H9 (cell line): ENCODE data around the gene AGGF1. TPM values are rescaled to one million over a fixed set of nuclear protein-coding genes. Genes with fewer than 3 reads are reported as not detected.

Experiments
- DNase-seq: peaks from one replicate; pipeline ENCODE4 v3.0.0-alpha.2; 2017
- H2AFZ ChIP-seq: one replicate; pipeline ENCODE4 v1.6.1; 2013; ENCODE audit warnings: mild to moderate bottlenecking, low read length, control low read depth, moderate library complexity
- H2AK5ac ChIP-seq: 2 replicates; pipeline ENCODE4 v1.6.1; 2013; ENCODE audit warnings: low read length, control low read depth, mixed read lengths; ENCODE audit not compliant: insufficient read length
- H2BK120ac ChIP-seq: one replicate; pipeline ENCODE4 v1.6.1; 2013; ENCODE audit warnings: low read depth, mild to moderate bottlenecking, low read length, control low read depth, inconsistent platforms; ENCODE audit not compliant: poor library complexity, severe bottlenecking
- H2BK12ac ChIP-seq: 2 replicates; pipeline ENCODE4 v1.6.1; 2013; ENCODE audit warnings: low read length, control low read depth, mixed read lengths, low read depth; ENCODE audit not compliant: insufficient read length
- H2BK15ac ChIP-seq: 2 replicates; pipeline ENCODE4 v1.6.1; 2013; ENCODE audit warnings: low read depth, low read length, control low read depth
- H2BK20ac ChIP-seq: one replicate; pipeline ENCODE4 v1.6.1; 2013; ENCODE audit warnings: low read depth, mild to moderate bottlenecking, low read length, control low read depth, inconsistent platforms; ENCODE audit not compliant: poor library complexity, severe bottlenecking
- H2BK5ac ChIP-seq: 2 replicates; pipeline ENCODE4 v1.6.1; 2013; ENCODE audit warnings: low read length, control low read depth, mixed read lengths; ENCODE audit not compliant: insufficient read length
- H3K14ac ChIP-seq: 2 replicates; pipeline ENCODE4 v1.6.1; 2013; ENCODE audit warnings: low read length, control low read depth; ENCODE audit not compliant: insufficient read depth
- H3K18ac ChIP-seq: 2 replicates; pipeline ENCODE4 v1.6.1; 2013; ENCODE audit warnings: low read depth, mild to moderate bottlenecking, mixed read lengths, low read length, control low read depth; ENCODE audit not compliant: insufficient read length
- H3K23ac ChIP-seq: 2 replicates; pipeline ENCODE4 v1.6.1; 2013; ENCODE audit warnings: low read length, control low read depth, mixed read lengths, low read depth; ENCODE audit not compliant: insufficient read length
- H3K23me2 ChIP-seq: 2 replicates; pipeline ENCODE4 v1.6.1; 2013; ENCODE audit warnings: low read depth, mild to moderate bottlenecking, mixed read lengths, low read length, control low read depth; ENCODE audit not compliant: insufficient read length, poor library complexity, severe bottlenecking
- H3K27ac ChIP-seq: 2 replicates; pipeline ENCODE4 v1.5.1; 2013; ENCODE audit warnings: low read length, control low read depth, mixed read lengths, low read depth; ENCODE audit not compliant: insufficient read length
- H3K27me3 ChIP-seq: 2 replicates; pipeline ENCODE4 v1.6.1; 2013; ENCODE audit warnings: low read length, control low read depth, inconsistent platforms; ENCODE audit not compliant: insufficient read depth
- H3K4ac ChIP-seq: 2 replicates; pipeline ENCODE4 v1.6.1; 2013; ENCODE audit warnings: low read depth, mild to moderate bottlenecking, control low read depth, inconsistent platforms, low read length, moderate library complexity
- H3K4me1 ChIP-seq: 2 replicates; pipeline ENCODE4 v1.6.1; 2013; ENCODE audit warnings: low read length, control low read depth, inconsistent platforms; ENCODE audit not compliant: insufficient read depth
- H3K4me2 ChIP-seq: 2 replicates; pipeline ENCODE4 v1.6.1; 2013; ENCODE audit warnings: low read length, control low read depth, mixed read lengths; ENCODE audit not compliant: insufficient read length, insufficient read depth
- H3K56ac ChIP-seq: 2 replicates; pipeline ENCODE4 v1.6.1; 2013; ENCODE audit warnings: low read depth, mild to moderate bottlenecking, mixed read lengths, low read length, control low read depth; ENCODE audit not compliant: insufficient read length
- H3K79me1 ChIP-seq: 2 replicates; pipeline ENCODE4 v1.6.1; 2013; ENCODE audit warnings: low read depth, mild to moderate bottlenecking, moderate library complexity, low read length, control low read depth, inconsistent platforms; ENCODE audit not compliant: insufficient read depth, poor library complexity, severe bottlenecking
- H3K79me2 ChIP-seq: 2 replicates; pipeline ENCODE4 v1.6.1; 2013; ENCODE audit warnings: low read length, control low read depth, inconsistent platforms; ENCODE audit not compliant: insufficient read depth
- H3K9ac ChIP-seq: 2 replicates; pipeline ENCODE4 v1.6.1; 2013; ENCODE audit warnings: low read length, control low read depth, mixed read lengths; ENCODE audit not compliant: insufficient read length; ENCODE audit errors: extremely low read depth
- H3K9me3 ChIP-seq: one replicate; pipeline ENCODE4 v1.6.1; 2013; ENCODE audit warnings: low read depth, low read length, inconsistent platforms; ENCODE audit not compliant: control insufficient read depth
- H3T11ph ChIP-seq: one replicate; pipeline ENCODE4 v1.6.1; 2013; ENCODE audit warnings: mild to moderate bottlenecking, low read length, control low read depth, inconsistent platforms
- H4K20me1 ChIP-seq: one replicate; pipeline ENCODE4 v1.6.1; 2013; ENCODE audit not compliant: control insufficient read depth, insufficient read length, insufficient read depth
- H4K5ac ChIP-seq: 2 replicates; pipeline ENCODE4 v1.6.1; 2013; ENCODE audit warnings: low read depth, mild to moderate bottlenecking, mixed read lengths, low read length, control low read depth; ENCODE audit not compliant: insufficient read length
- H4K8ac ChIP-seq: replicated peaks from 2 replicates; pipeline ENCODE4 v1.6.1; 2013; ENCODE audit warnings: low read length, control low read depth, mixed read lengths, low read depth; ENCODE audit not compliant: insufficient read length
- H4K91ac ChIP-seq: 2 replicates; pipeline ENCODE4 v1.6.1; 2013; ENCODE audit warnings: low read depth, mild to moderate bottlenecking, moderate library complexity, mixed read lengths, low read length, control low read depth; ENCODE audit not compliant: insufficient read length
- H3K27ac Mint-ChIP-seq, 3 experiments: 2 replicates in 2 of 3; 3 replicates in 1 of 3; pipeline ENCODE4 v1.8.0; 2020 to 2021; ENCODE audit warnings: mixed read lengths in 3 of 3, mild to moderate bottlenecking in 1 of 3, moderate library complexity in 1 of 3
- H3K27me3 Mint-ChIP-seq: 2 replicates; pipeline ENCODE4 v1.8.0; 2021; ENCODE audit warnings: low read depth, mild to moderate bottlenecking, moderate library complexity, mixed read lengths
- H3K36me3 Mint-ChIP-seq, 3 experiments: 2 replicates in 2 of 3; 3 replicates in 1 of 3; pipeline ENCODE4 v1.8.0; 2020 to 2021; ENCODE audit warnings: low read depth in 3 of 3, mixed read lengths in 3 of 3; ENCODE audit not compliant: insufficient read depth in 1 of 3
- H3K4me1 Mint-ChIP-seq, 2 experiments: 2 replicates each; pipeline ENCODE4 v1.8.0; 2020; ENCODE audit warnings: mixed read lengths in 2 of 2
- H3K4me3 Mint-ChIP-seq, 2 experiments: 2 replicates in 1 of 2; 3 replicates in 1 of 2; pipeline ENCODE4 v1.8.0; 2020 to 2021; ENCODE audit warnings: mild to moderate bottlenecking in 2 of 2, mixed read lengths in 2 of 2, moderate library complexity in 1 of 2
- H3K9me3 Mint-ChIP-seq, 2 experiments: 2 replicates in 1 of 2; 3 replicates in 1 of 2; pipeline ENCODE4 v1.8.0; 2020; ENCODE audit warnings: mild to moderate bottlenecking in 2 of 2, mixed read lengths in 2 of 2, moderate library complexity in 1 of 2
- CTCF ChIP-seq: fragments of 200-600 bp; sonication (generic); conservative IDR thresholded peaks from 3 replicates; pipeline ENCODE4 v1.8.0; 2021; ENCODE audit warnings: antibody characterized with exemption, mild to moderate bottlenecking
- WGBS: extraction: QIAGEN DNeasy Blood & Tissue Kit; methylation state at CpG from one replicate; pipeline ENCODE4 v1.1.7; 2013; ENCODE audit warnings: missing lambda C conversion rate, low lambda C conversion rate, mixed read lengths; ENCODE audit not compliant: insufficient read length; ENCODE audit errors: extremely low coverage; 5-methylcytosine and 5-hydroxymethylcytosine counted together
- total RNA-seq: library from RNA; stranded (reverse); gene quantifications from 2 replicates; pipeline ENCODE4 v1.2.1, GENCODE V29; 2021

Gene AGGF1
- total RNA-seq, 1 experiment from 2014 or later = 13.6 TPM

DNA sequence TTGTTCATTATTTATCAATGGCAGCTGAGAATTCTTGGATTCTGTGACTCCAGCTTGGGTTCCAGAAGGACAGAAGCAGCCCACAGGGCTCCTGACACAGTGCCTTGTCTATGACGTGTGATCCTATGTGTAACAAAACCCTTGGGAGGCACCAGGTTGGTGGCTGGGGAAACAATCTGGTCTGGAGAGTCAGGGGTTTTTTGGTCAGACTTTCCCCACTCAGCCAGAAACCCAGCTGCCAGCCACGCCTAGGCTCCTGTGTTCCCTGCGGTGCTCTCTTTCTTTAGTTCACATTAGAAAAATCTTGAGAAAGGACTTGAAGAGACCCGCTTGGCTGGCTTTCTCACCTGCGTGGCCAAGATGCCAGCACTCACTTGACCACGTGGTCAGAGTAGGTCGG lies 72.3 kb downstream of the AGGF1 start:
- Histone ChIP-seq H3T11ph (no peak overlapping the region), H3K14ac (no peak overlapping the region), H3K23ac (no peak overlapping the region), H3K79me1 (no peaks in the 10 kb centered on the region), H2BK12ac (no peak overlapping the region), H3K18ac (no peak overlapping the region), H3K4me1 (no peaks in the 10 kb centered on the region), H3K79me2 (0 out of 2 replicates have a peak, but pooled peaks cover 2% of the 10 kb centered on the region), H3K9ac (no peak overlapping the region), H4K8ac (no peak overlapping the region), H2BK20ac (no peak overlapping the region), H4K20me1 (no peaks in the 10 kb centered on the region), H3K23me2 (no peaks in the 10 kb centered on the region), H4K5ac (no peak overlapping the region), H4K91ac (no peak overlapping the region), H3K4ac (no peak overlapping the region), H2BK5ac (no peak overlapping the region), H3K56ac (no peak overlapping the region), H3K27me3 (no peaks in the 10 kb centered on the region), H3K27ac (no peak overlapping the region), H2AK5ac (no peak overlapping the region), H2BK15ac (no peak overlapping the region), H3K4me2 (no peak overlapping the region), H3K9me3 (no peaks in the 10 kb centered on the region), H2AFZ (no peak overlapping the region), H2BK120ac (no peak overlapping the region)
- peaks cover 7 to 15% (median 14%) of the 10 kb centered on the region in 3 experiments; a peak in 5 of 7 replicates for H3K36me3 Mint-ChIP-seq
- H3K4me1 Mint-ChIP-seq = no peaks in the 10 kb centered on the region
- WGBS = no CpG with 5 or more reads among the region's 7 CpGs
- H3K27ac Mint-ChIP-seq = no peak overlapping the region
- no peak for TF ChIP-seq CTCF
- H3K4me3 Mint-ChIP-seq = no peak overlapping the region
- no peak for DNase-seq
- no peaks in the 10 kb centered on the region for H3K27me3 Mint-ChIP-seq
- peaks cover 0 to 3% of the 10 kb centered on the region in 2 experiments; a peak in 2 of 5 replicates for H3K9me3 Mint-ChIP-seq
